Amygdala (tissue), 56 donors: ENCODE measurements around the gene PLCD4.

ENCODE experiments used
- DNase-seq, 56 donors: peaks; one replicate each; lab custom pipeline; 2025; lab: John Stamatoyannopoulos, UW

PLCD4 gene

DNA sequence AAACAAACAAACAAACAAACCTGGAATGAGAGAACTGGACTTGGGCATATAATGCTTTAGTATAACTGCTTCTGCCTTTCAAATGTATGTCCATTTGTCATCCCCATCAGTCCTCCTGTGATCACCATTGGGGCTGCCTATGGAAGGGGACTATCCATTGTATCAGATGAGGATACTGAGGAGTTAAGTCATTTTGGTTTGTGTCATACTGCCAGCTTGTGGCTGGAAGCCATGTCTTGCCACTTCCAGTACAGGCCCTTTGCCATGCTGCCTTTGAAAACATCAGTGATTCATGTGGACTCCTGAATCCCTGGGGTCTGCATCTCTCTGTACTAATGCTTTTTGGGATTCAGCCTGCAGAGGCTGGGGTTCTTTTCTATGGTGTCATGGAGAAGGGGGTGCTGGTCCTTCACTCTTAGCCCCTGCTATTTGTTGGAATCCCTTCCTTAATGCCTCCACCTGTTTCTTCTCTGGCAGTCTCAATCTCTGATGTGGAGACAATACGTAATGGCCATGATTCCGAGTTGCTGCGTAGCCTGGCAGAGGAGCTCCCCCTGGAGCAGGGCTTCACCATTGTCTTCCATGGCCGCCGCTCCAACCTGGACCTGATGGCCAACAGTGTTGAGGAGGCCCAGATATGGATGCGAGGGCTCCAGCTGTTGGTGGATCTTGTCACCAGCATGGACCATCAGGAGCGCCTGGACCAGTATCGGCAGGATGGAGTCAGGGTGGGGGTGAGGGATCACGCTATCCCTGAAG, 10.6 kb downstream of the PLCD4 start:
- no peak for DNase-seq

DNA sequence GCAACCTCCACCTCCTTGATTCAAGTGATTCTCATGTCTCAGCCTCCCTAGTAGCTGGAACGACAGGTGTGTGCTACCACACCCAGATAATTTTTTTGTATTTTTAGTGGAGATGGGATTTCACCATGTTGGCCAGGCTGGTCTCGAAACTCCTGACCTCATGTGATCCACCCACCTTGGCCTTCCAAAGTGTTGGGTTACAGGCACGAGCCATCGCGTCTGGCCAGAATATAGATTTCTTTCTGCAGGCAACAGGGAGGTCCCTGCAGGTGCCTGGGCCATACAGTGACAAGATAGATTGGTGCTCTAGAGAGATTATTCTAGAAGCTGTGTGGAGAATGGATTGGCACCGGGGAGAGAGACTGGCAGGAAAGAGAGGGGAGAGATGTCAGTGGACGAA, 13.3 kb downstream of the PLCD4 start:
- no peak for DNase-seq

DNA sequence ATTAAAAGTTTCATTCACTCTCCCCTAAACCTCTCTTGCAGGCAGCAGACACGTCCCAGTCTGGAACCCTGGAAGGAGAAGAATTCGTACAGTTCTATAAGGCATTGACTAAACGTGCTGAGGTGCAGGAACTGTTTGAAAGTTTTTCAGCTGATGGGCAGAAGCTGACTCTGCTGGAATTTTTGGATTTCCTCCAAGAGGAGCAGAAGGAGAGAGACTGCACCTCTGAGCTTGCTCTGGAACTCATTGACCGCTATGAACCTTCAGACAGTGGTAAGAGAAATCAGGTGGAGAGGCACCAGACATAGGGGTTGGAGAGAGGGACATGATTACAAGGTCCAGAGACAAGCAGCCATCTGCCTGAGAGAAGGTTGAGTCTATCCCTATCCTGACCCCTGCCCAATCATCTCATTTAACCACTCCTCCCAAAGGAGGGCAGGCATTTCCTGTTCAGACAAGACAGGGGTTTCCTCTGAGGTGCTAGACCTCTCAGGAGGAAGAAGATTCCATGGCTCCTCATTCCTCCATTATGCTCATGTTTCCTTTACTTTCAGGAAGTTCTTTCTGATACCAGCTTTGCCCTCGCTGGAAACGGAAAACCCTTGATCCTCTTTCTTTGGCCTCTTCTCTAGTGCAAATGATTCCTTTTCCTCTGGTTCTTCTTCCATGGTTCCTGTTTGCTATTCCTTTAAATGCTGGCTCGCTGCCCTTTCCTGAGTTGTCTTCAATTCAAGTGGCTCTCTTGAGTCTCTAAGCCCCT, 15.1 kb downstream of the PLCD4 start:
- DNase-seq: no peak

DNA sequence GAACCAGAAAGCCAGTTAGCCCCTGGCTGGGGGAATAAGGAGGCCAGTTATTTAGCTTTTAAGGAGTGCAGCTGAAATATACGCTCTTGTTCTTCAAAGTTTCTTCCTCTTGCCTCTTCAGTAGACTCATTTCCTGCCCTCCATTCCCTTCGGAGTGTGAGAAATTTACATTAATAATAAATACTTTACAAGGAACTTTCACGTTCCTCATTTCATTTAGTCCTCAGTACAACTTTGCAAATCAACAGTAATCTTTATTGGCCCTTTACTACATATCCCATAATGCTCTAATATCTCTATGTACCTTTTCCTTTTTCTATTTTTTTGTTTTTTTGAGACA, 15.6 kb downstream of the PLCD4 start:
- DNase-seq: no peak

DNA sequence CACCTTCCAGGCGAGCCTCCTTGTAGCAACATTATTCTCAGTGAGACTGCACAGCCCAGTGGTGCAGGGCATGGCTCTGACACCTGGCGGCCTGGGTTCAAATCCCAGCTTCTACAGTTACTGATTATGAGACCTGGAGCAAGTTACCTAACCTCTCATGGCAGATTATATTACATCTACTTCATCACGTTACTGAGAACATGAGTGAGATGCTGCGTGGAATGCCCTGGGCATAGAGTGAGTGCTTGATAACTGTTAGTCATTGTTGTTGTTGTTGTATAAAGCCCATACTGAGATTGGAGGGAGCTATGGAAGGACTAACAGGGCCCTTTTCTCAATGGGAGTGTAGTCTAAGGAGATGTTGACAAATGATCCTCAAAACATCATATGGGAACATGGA, 18.7 kb downstream of the PLCD4 start:
- no peak for DNase-seq

DNA sequence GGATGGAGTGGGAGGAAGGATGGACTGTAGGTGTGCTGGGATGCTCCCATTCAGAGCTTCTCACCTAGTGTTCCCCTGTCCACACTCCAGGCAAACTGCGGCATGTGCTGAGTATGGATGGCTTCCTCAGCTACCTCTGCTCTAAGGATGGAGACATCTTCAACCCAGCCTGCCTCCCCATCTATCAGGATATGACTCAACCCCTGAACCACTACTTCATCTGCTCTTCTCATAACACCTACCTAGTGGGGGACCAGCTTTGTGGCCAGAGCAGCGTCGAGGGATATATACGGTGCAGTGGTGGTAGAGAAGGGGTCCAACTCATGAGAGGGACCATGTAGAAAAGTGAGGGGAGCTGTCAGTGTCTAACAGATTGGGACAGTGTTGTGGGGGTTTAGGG, 20.2 kb downstream of the PLCD4 start:
- no peak for DNase-seq

DNA sequence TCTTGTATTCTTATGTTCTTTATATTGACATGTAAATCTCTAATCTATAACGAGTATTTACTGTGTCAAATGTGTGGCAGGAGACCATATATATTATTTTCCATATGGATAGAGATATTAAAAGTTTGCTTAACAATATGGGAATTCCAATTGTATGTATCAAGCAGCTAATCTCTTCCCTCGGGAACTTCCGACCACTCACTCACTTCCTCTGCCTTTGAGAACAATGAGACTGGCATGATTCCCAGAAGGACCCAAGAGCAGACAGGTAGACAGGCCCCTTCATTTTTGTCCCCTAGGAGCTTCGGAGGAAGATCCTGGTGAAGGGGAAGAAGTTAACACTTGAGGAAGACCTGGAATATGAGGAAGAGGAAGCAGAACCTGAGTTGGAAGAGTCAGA, 24.1 kb downstream of the PLCD4 start:
- DNase-seq: no peak

DNA sequence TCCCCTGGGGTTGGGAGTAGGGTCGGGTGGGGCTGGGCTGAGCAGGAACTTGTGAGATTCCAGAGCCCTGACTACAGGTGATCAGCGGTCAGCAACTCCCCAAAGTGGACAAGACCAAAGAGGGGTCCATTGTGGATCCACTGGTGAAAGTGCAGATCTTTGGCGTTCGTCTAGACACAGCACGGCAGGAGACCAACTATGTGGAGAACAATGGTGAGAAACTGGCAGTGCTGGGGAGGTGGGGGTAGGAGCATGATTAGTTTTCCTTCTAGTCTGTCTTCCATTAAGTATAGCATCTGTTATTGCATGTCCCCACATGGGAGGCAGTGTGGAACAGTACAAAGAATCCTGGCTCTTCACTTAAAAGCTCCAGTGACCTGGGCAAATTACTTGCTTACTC, 28.0 kb downstream of the PLCD4 start:
- DNase-seq: no peak

DNA sequence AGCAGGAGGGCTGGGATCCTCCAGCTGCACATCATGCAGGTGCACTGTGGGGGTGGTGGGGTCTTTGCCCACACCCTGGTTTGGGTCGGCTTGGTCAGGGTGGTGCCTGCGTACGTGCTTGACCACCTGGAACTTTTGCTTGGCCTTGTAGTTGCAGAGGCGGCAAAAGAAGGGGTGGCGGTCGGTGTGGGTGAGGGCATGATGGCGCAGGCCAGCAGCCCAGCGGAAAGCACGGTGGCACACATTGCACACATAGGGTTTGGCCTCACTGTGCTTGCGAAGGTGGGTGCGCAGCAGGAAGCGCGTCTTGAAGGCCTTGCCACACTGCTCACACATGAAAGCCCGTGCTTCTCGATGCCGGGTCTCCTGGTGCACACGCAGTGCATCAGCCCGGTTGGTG, 30.7 kb downstream of the PLCD4 start:
- DNase-seq: no peak

DNA sequence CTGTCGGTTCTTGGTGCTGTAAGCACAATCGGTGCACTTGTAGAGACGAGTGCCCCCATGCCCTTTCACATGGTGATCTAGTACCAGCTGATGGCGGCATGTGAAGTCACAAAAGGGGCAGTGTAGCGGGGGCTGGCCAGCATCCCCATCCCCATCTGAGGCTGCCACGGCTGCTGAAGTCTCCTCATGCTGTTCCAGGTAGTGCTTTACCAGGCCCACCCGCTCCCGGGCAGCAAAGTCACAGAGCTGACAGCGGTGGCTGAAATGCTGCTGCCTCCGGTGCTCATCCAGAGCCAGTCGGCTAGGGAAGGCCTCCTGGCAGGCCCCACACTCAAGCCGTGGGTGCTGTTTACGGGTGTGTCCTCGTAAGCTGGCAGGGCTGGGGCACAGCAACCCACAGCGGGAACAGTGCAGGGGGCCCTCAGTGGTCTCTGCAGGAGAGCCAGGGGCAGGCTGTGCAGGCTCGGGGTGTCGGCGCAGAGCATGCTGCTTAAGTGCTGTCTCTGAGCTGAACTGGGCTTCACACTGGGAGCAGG, 34.5 kb downstream of the PLCD4 start:
- DNase-seq: no peak

DNA sequence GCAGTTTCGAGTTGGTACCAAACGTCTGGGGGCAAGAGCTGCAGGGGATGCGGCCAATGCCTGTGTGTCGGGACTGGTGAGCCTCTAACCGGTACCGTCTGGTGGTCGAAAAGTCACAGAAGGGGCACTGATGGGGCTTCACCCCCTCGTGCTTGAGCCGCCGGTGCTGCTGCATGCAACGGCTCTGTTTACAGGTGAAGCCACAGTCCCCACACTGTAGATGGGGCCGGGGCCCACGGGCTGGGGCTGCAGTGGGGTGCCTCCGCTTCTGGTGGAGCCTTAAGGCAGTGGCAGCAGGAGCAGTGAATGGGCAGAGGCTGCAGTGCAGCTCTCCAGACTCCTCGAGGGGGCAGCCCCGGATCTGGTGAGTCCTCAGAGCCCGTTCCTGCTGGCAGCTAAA, 35.1 kb downstream of the PLCD4 start:
- DNase-seq: no peak

DNA sequence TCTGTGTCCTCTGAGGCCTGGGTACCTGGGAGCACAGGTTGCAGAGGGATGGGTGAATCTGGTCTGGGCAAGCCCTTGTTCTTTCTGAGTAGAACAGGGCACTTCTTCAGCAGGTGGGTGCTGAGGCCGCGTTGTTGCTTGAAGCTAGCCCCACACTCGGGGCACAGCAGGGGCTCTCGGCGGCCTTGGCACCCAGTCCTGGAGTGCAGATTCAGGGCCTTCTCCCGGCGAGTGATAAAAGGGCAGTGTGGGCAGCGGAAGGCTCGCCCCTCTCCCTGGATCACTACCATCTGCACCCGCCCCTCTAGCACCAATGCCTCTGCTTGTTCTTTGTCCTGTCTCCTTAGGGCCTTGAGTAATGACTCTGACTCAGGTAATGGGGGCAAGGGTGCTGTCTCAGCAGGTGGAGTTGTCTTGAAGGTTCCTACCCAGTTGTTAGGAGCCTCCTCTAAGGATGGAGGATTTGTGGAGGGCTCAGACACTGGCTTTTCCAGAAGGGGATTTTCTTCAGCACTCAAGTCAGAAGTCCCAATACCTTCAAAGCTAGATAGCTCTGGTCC, 36.1 kb downstream of the PLCD4 start:
- no peak for DNase-seq

DNA sequence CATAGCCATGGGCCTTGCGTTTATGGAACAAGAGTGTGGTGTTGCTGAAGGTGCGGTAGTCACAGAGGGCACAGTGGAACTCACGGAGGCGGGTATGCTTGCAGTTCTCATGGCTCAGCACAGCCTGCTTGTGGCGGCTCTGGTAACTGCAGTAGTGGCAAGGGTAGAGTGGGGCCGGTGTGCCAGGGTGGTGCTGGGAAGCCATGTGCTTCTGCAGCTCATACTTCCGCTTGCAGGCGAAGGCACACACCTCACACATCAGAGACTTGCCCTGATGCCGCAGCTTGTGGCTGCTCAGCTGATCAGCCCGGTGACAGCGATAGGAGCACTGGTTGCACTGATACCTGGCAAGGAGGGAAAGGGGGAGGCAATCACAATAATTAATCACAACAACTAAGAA, 37.0 kb downstream of the PLCD4 start:
- DNase-seq: no peak

DNA sequence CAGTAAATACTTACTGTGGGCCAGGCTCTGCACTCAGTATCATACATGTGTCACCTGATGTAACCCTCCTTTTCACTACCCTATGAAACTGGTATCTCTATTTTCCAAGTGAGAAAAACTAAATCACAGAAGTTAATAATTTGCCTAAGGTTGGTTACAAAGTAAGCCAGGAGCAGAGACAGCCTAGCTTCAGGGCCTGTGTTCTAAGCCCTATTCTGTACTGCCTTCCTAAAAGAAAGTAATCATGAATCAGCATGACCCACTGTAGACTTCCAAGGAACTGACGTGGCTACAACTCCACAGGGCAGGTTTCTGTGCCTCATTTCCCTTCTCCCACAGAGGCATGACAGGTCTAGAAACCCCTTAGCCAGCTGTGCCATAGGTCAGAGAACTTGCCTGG, 37.4 kb downstream of the PLCD4 start:
- DNase-seq: no peak

DNA sequence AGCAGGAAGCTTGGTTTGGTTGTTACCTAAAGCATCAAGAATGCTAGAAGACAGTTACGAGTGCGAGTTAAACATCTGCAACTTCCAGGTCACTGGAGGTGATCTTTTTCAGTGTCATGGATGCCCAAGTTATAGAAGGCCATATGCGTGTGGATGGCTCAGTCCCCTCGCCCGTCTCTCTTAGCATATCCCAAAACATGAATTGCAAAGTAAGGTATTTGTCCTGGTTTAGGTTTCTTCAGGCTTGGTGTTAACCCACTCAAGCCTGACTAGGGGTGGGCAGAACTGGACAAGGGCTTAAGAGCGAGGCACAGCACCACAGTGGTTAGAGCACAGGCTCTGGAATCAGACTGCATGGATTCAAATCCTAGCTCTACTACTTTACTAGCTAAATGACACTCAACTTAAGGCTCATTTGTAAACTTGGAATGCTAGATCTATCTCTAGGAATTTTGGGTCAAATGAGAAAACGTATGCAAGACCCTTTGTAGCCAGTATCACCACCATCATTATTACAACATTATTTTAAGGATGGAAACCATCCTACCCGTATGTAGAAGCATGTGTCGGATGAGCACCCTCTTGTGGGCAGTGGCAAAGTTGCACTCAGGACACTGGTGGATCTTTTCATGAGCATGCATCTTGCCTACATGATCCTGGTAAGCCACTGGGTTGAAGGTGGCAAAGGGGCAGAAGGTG, 40.5 kb downstream of the PLCD4 start:
- peak in 19 of 56 donors; percentile 3 to 71 (median 15) for DNase-seq

DNA sequence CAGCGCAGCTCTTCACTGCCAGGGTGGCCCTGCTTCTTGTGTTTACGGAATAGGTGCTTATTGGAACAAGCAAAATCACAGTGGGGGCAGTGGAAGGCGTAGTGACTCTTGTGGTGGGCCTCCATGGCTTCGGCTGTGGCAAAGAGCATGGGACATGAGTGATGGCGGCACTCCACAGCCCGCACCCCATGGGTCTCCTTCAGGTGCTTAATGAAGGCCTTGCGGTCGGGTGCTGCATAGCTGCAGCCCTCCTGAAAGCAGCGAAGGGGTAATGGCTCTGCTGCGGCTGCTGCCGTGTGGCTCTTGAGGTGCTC, 41.0 kb downstream of the PLCD4 start:
- DNase-seq: peak in 1 of 56 donors; percentile 2

DNA sequence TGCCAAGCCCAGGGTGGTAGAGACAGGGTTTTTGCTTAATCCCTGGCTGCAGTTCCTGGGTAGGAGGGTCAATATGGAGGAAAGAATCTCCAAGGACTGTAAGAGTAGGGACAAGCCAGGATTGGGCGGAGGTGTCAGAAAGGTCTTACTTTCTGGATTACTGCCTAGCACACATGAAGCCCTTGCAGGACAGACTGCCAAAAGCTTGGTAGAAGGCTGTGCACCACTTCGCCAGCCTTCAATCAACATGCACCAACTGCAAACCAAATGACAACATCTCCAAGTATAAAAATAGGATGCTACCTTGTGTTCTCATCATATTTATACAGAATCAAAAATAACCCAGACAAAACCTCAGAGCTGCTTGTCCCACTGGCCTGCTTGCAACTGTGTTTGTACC, 48.1 kb downstream of the PLCD4 start:
- DNase-seq: no peak

DNA sequence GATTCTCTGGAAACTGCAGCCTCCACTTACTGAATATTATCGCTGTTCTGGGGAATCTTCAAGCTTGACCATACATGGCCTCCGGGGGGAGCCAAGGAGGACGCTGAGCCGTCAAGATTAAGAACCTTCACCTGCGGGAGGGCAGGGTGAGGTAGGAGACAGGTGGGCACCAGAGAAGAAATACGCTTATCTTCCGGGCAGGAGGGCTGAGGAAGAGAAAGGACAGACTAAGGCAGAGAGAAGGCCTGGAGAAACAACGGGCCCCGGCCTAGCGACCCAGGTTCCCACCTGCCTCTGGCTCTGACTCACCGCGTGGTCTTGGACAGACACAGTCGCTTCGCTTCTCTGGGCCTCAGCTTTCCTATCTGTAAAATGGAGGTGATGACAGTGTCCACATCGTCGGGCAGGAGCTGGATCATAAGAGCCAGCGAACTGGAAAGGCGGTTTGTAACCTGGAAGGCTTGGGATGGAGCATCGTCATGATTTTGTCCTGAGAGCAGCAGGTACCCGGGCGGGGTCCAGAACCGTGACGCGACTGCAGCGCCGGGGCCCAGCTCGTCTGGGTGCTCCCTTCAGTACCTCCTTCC, 51.1 kb downstream of the PLCD4 start:
- peak in 2 of 56 donors; percentile 17 to 21 for DNase-seq

DNA sequence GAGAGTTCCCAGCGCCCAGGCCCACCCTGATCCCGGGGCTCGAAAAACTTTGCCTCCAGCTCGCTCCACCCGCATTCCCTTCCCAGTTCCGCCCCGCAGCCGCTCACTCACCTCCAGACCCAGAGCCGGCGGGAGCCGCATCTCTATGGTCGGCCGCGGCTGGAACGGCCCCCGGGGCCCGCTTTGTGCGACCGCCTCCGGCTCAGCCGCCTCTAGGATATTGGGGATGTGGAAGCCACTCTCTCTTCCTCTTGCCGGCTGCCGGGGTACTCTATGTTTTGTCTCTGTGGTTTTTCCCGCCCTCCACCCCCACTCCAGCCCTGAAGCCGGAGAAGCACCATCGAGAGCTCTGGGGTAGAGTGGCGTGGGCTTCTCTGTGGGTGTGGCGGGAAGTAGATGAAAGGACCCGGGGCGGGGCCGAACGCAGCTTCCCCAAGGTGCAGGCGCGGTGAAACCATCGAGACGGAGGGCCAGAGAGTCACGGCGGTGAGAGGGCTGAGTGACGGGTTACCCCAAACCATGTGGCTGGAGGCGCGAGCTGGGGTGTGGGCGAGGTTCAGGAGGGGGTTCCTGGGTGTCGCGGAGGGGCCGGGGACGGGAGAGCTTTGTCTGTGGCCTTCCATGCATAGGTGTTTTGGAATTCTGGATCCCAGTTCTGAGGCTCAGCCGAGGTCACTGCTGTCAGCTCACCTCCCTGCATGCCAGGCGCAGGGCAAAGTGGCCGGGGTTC, 51.7 kb downstream of the PLCD4 start, which contains the start of the genes BCS1L and ZNF142:
Gene BCS1L, plus strand, starts transcription at position 426 of the 730 bp plus-strand sequence. CDS start 1,305 bp downstream, outside the sequence.
Gene ZNF142, minus strand, starts transcription at position 366 of the 730 bp plus-strand sequence. CDS start 3,194 bp downstream, outside the sequence.
- DNase-seq: peak; percentile 20 to 96 (median 87)

DNA sequence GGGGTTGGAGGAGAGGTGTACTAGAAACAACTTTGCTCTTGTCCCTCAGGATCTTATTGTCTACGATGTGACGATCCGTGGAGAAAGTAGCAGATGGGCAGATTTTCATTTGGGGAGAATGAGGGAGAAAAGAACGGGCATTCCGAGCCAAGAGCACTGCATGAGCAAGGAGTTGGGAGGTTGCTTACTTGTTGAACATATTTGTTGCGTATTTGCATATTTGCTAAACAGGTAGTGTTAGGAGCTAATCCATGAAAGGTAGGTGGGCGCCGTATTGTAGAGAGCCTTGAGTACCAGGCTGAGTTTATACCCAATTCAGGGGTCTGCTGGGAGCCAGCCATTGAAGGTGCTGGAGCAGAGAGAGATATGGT, 52.3 kb downstream of the PLCD4 start:
- DNase-seq: no peak
